Measurements from ENCODE around the gene PPIL3. TPM values are rescaled to one million over a fixed set of nuclear protein-coding genes. Genes with fewer than 3 reads are reported as not detected.

Gene PPIL3
- total RNA-seq, 1 experiment from 2014 or later = 49.0 TPM

DNA sequence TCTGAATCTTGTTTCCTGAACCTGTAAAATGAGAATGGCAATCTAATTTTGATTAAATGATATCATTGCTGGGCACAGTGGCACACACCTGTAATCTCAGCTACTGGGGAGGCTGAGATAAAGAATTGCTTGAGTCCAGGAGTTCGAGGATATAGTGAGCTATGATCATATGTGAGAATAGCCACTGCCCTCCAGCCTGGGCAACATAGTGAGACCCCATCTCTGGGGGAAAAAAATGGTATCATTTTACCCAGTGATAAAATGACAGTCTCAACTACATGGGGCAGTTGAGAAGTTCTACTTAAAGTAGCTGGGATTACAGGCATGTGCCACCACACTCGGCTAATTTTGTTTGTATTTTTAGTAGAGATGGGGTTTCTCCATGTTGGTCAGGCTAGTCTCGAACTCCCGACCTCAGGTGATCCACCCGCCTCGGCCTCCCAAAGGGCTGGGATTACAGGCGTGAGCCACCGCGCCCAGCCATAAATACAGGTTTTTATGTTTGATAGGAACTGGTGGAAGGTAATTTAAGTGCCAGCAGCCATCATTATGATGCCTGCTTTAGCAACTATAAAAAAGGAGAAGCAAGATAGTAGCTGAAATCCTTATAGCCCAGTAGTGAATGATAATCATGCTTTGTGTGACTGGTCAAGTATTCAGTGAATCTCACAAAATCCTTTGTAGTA lies 60.2 kb downstream of the PPIL3 start:
- intact Hi-C loops (cut with micrococcal nuclease; ENCODE audit: unreplicated experiment) = no loop called here
- no peak overlapping the region for H2AFZ ChIP-seq
- ChIA-PET POLR2A (ENCODE audit: unreplicated experiment) (interaction anchor here (0.6 kb wide), 2 partner anchors 9 to 136 kb away, joined by 3 read pairs; no protein-coding TSS in a partner anchor), CTCF (no interaction called here)
- H3K4me3 ChIP-seq = no peak overlapping the region
- H3K4me2 ChIP-seq = no peak overlapping the region
- H3K4me1 ChIP-seq (replicated peaks; ENCODE audit: insufficient read depth) = no peaks in the 10 kb centered on the region
- no peak for TF ChIP-seq EZH2 (IDR thresholded peaks at IDR 0.05; ENCODE audit: low read depth)
- no peak for TF ChIP-seq CTCF (conservative IDR thresholded peaks at IDR 0.05)
- no peak overlapping the region for H3K27ac ChIP-seq
- H4K20me1 ChIP-seq (ENCODE audit: insufficient read depth) = no peaks in the 10 kb centered on the region
- no peaks in the 10 kb centered on the region; the same call in 1 of the 2 replicates for H3K9me2 ChIP-seq (ENCODE audit: insufficient read depth)
- peaks cover 39% of the 10 kb centered on the region for H3F3A ChIP-seq (ENCODE audit: insufficient read depth, low read depth)
- no peak for DNase-seq
- no TSS peak for BruUV-seq (replicated peaks)
- no peaks in the 10 kb centered on the region for H3K9me3 ChIP-seq (ENCODE audit: insufficient read depth, low read depth)
- no peaks in the 10 kb centered on the region for H3K79me2 ChIP-seq (ENCODE audit: low read depth)
- no peaks in the 10 kb centered on the region for H3K36me3 ChIP-seq (ENCODE audit: low read depth)
- no peaks in the 10 kb centered on the region for H3K27me3 ChIP-seq (ENCODE audit: insufficient read depth, low read depth)

GRCh38 chr2:200828104-200828503 lies 60.8 kb downstream of the PPIL3 start:
- TF ChIP-seq CTCF (conservative IDR thresholded peaks at IDR 0.05) = no peak
- TF ChIP-seq EZH2 (IDR thresholded peaks at IDR 0.05; ENCODE audit: low read depth) = no peak
- intact Hi-C loops (cut with micrococcal nuclease; ENCODE audit: unreplicated experiment) = no loop called here
- Histone ChIP-seq H2AFZ (no peak overlapping the region), H3K9me3 (ENCODE audit: insufficient read depth, low read depth) (no peaks in the 10 kb centered on the region), H3K79me2 (ENCODE audit: low read depth) (no peaks in the 10 kb centered on the region), H3K27ac (no peak overlapping the region), H3K4me3 (no peak overlapping the region), H3K9me2 (ENCODE audit: insufficient read depth) (no peaks in the 10 kb centered on the region; the same call in 1 of the 2 replicates), H3K4me2 (no peak overlapping the region), H3K27me3 (ENCODE audit: insufficient read depth, low read depth) (no peaks in the 10 kb centered on the region), H3F3A (ENCODE audit: insufficient read depth, low read depth) (peaks cover 41% of the 10 kb centered on the region), H3K4me1 (replicated peaks; ENCODE audit: insufficient read depth) (no peaks in the 10 kb centered on the region), H3K36me3 (ENCODE audit: low read depth) (no peaks in the 10 kb centered on the region), H4K20me1 (ENCODE audit: insufficient read depth) (no peaks in the 10 kb centered on the region)
- POLR2A ChIA-PET (ENCODE audit: unreplicated experiment) = interaction anchor here (0.7 kb wide), 1 partner anchor 77 kb away, joined by 3 read pairs; no protein-coding TSS in a partner anchor
- BruUV-seq (replicated peaks) = no TSS peak
- CTCF ChIA-PET = no interaction called here
- DNase-seq = no peak

DNA sequence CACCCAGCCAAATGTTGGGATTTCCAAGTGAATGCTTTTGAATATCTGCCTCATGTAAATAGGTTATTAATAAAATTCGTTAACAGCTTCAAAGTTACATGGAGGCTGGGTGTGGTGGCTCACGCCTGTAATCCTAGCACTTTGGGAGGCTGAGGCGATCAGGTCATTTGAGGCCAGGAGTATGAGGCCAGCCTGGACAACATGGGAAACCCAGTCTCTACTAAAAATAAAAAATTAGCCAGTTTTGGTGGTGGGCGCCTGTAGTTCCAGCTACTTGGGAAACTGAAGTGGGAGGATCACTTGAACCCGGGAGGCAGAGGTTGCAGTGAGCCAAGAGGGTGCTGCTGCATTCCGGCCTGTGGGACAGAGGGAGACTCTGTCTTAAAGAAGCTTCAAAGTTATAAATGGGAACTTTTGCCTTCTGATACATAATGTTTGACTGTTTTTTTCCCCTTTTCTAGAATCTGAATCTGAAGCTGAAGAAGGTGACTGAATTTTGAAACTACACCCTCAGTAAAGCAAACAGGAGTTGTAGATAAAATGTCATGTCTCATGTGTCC lies 67.1 kb downstream of the PPIL3 start:
- peaks cover 48% of the 10 kb centered on the region for H3K36me3 ChIP-seq (ENCODE audit: low read depth)
- CTCF ChIA-PET = no interaction called here
- no TSS peak for BruUV-seq (replicated peaks)

More for the DNA sequence above, 67.1 kb downstream of the PPIL3 start:
- Histone ChIP-seq H3K79me2 (ENCODE audit: low read depth) (peaks cover 10% of the 10 kb centered on the region), H3K27me3 (ENCODE audit: insufficient read depth, low read depth) (no peaks in the 10 kb centered on the region), H3K27ac (no peak overlapping the region), H3K4me2 (no peak overlapping the region), H3K4me3 (no peak overlapping the region), H3K4me1 (replicated peaks; ENCODE audit: insufficient read depth) (no peaks in the 10 kb centered on the region), H3K9me2 (ENCODE audit: insufficient read depth) (no peaks in the 10 kb centered on the region), H2AFZ (no peak overlapping the region), H3K9me3 (ENCODE audit: insufficient read depth, low read depth) (no peaks in the 10 kb centered on the region), H4K20me1 (ENCODE audit: insufficient read depth) (peaks cover 7% of the 10 kb centered on the region), H3F3A (ENCODE audit: insufficient read depth, low read depth) (peaks cover 75% of the 10 kb centered on the region)
- DNase-seq = no peak
- TF ChIP-seq EZH2 (IDR thresholded peaks at IDR 0.05; ENCODE audit: low read depth) (no peak), CTCF (conservative IDR thresholded peaks at IDR 0.05) (no peak)
- POLR2A ChIA-PET (ENCODE audit: unreplicated experiment) = interaction anchor here (0.7 kb wide), 1 partner anchor 27 kb away, joined by 4 read pairs; no protein-coding TSS in a partner anchor
- intact Hi-C loops (cut with micrococcal nuclease; ENCODE audit: unreplicated experiment) = no loop called here

Other genes with a start within 250 kb of the PPIL3 start
- gene BZW1, start 77.2 kb downstream of the PPIL3 start, total RNA-seq (2021) = 274 and 300 TPM in 2 replicates
- 38.5 and 57.0 TPM in 2 replicates for gene CLK1, start 24.4 kb downstream of the PPIL3 start, total RNA-seq (2021)
- gene NIF3L1, start 294 bp upstream of the PPIL3 start, total RNA-seq (2021) = 27.3 and 45.6 TPM in 2 replicates
- 34.0 and 43.3 TPM in 2 replicates for gene ORC2, start 74.6 kb upstream of the PPIL3 start, total RNA-seq (2021)
- 8.8 and 10.7 TPM in 2 replicates for gene HYCC2, start 182.6 kb upstream of the PPIL3 start, total RNA-seq (2021)
- gene NDUFB3, start 182.9 kb upstream of the PPIL3 start, total RNA-seq (2021) = 93.1 and 96.7 TPM in 2 replicates
- 75.4 and 99.1 TPM in 2 replicates for gene CFLAR, start 227.1 kb upstream of the PPIL3 start, total RNA-seq (2021)

Data from PC-9 (cell line).